LNCaP clone FGC (cell line): ENCODE results near the gene ZNF331.
"Not testable (repeated sequence)": the region's sequence is repeated elsewhere in the genome, so short reads cannot be mapped to it uniquely, and the experiment has no call there.

Experiments used
- DNase-seq: peaks from one replicate; pipeline ENCODE4 v3.0.0-alpha.2; 2011; ENCODE audit warnings: low read depth
- H3K4me3 ChIP-seq: 2 replicates; pipeline ENCODE4 v1.5.1; 2011; ENCODE audit warnings: mild to moderate bottlenecking, low read depth, low read length, control low read depth
- TF ChIP-seq, protein P1 (sequence below): IDR thresholded peaks from 2 replicates; pipeline ENCODE4 v1.5.1; 2012; ENCODE audit warnings: mild to moderate bottlenecking; ENCODE audit not compliant: control insufficient read depth, insufficient read depth; ENCODE audit errors: extremely low read depth

ZNF331 gene

DNA sequence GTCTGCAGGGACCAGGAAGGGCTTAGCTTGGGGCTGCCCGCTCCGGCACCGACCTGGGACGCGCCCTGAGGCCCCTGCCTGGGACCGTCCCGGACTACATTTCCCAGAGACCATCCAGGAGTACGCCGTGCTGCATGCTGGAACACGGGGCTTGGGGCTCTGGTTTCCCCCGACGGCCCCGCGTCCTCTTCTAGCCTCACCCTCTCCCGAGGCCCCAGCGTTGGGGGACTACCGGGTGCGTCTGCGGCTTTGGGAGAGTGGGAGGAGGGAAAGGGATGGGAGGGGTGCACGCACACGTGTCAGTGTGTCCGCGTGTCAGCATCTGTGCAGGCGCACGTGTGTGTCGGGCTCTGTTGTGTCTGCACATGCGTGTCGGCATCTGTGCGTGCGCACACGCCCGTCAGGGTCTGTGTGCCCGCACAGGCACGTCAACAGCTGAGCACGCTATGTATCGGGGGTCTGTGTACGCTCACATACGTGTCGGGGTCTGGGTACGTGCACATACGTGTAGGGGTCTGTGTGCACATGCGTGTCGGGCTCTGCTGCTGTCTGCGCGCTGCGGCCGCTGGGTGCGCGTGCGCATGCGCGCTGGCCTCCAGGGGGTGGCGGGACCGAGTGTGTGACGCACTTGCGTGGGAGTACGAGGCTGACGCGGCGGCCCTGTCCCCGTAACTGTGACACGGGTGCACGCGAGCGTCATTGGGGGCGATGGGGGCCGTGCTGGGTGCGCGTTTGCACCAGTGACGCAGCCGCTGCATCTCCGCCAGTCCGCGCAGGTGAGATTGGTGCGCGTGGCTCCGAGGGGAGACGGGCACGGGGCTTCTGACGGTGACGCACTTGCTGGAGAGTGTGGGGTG is at the start of gene ZNF331:
ZNF331 (plus strand) TSS at position 625 of the 857 bp plus-strand sequence. CDS start 31,232 bp downstream, outside the sequence.
- H3K4me3 ChIP-seq = peak within 1 kb of the TSS; percentile 78
- TF ChIP-seq, protein P1, sequence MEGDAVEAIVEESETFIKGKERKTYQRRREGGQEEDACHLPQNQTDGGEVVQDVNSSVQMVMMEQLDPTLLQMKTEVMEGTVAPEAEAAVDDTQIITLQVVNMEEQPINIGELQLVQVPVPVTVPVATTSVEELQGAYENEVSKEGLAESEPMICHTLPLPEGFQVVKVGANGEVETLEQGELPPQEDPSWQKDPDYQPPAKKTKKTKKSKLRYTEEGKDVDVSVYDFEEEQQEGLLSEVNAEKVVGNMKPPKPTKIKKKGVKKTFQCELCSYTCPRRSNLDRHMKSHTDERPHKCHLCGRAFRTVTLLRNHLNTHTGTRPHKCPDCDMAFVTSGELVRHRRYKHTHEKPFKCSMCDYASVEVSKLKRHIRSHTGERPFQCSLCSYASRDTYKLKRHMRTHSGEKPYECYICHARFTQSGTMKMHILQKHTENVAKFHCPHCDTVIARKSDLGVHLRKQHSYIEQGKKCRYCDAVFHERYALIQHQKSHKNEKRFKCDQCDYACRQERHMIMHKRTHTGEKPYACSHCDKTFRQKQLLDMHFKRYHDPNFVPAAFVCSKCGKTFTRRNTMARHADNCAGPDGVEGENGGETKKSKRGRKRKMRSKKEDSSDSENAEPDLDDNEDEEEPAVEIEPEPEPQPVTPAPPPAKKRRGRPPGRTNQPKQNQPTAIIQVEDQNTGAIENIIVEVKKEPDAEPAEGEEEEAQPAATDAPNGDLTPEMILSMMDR = no peak
- DNase-seq = no peak

DNA sequence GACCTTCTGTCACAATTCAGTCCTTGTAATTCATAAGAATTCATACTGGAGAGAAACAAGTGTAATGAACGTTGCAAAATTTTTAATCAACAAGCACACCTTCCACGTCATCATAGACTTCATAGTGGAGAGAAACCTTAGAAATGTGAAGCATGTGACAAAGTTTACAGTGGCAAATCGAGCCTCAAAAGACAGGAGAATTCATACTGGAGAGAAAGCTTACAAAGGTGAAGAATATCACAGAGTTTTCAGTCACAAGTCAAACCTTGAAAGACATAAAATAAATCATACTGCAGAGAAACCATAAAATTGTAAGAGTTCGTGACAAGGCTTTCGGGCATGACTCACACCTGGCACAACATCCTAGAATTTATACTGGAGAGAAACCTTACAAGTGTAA is 45.8 kb upstream of the ZNF331 start:
- H3K4me3 ChIP-seq = no peak overlapping the region
- TF ChIP-seq, protein P1 = no peak
- no peak for DNase-seq

DNA sequence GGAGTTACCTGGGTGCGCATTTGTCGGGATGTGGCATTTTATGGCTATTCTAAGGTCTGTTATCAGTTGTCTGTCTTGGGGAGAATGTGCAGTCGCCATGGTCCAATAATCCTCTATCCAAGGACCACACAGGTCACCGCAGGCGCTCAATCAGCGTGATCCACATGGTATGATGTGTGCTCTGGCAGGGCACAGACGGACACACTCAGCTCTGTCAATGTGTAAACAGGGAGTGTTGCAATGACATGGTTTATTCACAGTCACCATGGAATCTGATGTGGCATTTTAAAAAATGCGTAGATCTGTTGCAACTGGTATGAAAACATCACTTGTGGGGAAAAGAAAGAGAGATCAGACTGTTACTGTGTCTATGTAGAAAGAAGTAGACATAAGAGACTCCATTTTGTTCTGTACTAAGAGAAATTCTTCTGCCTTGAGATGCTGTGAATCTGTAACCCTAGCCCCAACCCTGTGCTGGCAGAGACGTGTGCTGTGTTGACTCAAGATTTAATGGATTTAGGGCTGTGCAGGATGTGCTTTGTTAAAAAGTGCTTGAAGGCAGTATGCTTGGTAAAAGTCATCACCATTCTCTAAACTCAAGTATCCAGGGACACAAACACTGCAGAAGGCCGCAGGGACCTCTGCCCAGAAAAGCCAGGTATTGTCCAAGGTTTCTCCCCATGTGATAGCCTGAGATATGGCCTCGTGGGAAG is 40.5 kb upstream of the ZNF331 start:
- H3K4me3 ChIP-seq, DNase-seq: not testable (repeated sequence)

GRCh38 chr19:53498024-53498395 is 39.9 kb upstream of the ZNF331 start:
- not testable (repeated sequence) for H3K4me3 ChIP-seq
- peak; percentile 38 for DNase-seq

GRCh38 chr19:53503151-53503550 is 34.8 kb upstream of the ZNF331 start:
- H3K4me3 ChIP-seq, DNase-seq: not testable (repeated sequence)

GRCh38 chr19:53503671-53504364 is 34.1 kb upstream of the ZNF331 start:
- H3K4me3 ChIP-seq, DNase-seq: not testable (repeated sequence)

DNA sequence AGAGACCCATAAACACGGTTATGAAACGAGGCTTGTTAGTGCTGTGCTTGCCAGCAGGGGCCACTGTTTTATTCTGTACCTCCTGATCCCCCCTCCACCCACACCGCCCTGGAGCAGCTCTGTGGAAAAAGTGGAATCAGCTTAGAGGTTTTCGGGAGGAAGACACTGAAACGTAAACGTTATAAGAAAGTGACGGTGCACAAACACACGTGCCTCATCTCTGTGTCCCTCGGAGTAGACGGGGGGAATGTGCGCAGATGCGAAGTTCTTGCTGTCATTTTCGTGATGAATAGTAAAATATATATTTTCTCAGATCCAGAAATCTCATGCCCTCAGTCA is 33.6 kb upstream of the ZNF331 start:
- DNase-seq, H3K4me3 ChIP-seq: not testable (repeated sequence)

- no peak overlapping the region for H3K4me3 ChIP-seq
- TF ChIP-seq, protein P1 = no peak
- no peak for DNase-seq
Measured at GRCh38 chr19:53504885-53505284, 33.1 kb upstream of the ZNF331 start.

GRCh38 chr19:53506728-53507127 is 31.2 kb upstream of the ZNF331 start:
- TF ChIP-seq, protein P1 = no peak
- no peak overlapping the region for H3K4me3 ChIP-seq
- DNase-seq = no peak
